Measurements from ENCODE around the gene CYB561D1.

DNA sequence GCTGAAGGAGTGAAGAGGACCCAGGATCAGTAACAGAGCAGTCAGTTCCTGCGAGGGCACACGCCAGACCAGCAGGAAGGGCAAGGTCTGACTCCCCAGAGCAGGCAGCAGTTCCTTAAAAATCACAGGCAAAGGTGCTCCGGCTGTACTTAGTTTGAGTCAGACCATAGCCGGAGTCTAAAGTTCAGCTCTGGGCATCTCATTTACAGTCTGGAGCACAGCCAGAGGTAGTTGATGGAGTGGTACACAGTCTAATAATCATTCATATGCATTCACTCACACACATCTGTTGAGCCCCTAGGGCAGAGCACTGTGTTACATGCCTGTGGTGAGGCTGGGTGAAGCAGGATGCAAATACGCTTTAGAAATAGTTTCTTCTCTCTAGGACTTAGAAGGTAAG, 23.0 kb downstream of the CYB561D1 start:
- TF ChIP-seq, protein P1, sequence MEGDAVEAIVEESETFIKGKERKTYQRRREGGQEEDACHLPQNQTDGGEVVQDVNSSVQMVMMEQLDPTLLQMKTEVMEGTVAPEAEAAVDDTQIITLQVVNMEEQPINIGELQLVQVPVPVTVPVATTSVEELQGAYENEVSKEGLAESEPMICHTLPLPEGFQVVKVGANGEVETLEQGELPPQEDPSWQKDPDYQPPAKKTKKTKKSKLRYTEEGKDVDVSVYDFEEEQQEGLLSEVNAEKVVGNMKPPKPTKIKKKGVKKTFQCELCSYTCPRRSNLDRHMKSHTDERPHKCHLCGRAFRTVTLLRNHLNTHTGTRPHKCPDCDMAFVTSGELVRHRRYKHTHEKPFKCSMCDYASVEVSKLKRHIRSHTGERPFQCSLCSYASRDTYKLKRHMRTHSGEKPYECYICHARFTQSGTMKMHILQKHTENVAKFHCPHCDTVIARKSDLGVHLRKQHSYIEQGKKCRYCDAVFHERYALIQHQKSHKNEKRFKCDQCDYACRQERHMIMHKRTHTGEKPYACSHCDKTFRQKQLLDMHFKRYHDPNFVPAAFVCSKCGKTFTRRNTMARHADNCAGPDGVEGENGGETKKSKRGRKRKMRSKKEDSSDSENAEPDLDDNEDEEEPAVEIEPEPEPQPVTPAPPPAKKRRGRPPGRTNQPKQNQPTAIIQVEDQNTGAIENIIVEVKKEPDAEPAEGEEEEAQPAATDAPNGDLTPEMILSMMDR (IDR thresholded peaks at IDR 0.05; ENCODE audit: low read length), result no peak
- no peak for TF ChIP-seq EZH2phosphoT487 (IDR thresholded peaks at IDR 0.05; ENCODE audit: low read length)
